K562 (cell line): ENCODE results near the gene FCGR2B.

Experiments
- CEBPB ChIP-seq: fragments of 450-650 bp; IDR thresholded peaks from 2 replicates; pipeline ENCODE4 v1.6.1; 2016; ENCODE audit warnings: missing genetic modification characterization, missing compliant biosample characterization
- HDAC8 ChIP-seq: fragments of 450-650 bp; IDR thresholded peaks from 2 replicates; pipeline ENCODE4 v1.6.1; 2016; ENCODE audit warnings: mild to moderate bottlenecking, missing genetic modification characterization, moderate library complexity, missing compliant biosample characterization
- LEF1 ChIP-seq: fragments of 450-650 bp; IDR thresholded peaks from 2 replicates; pipeline ENCODE4 v1.6.1; 2016; ENCODE audit warnings: mild to moderate bottlenecking
- TF ChIP-seq, protein P1 (sequence below), 3 experiments: IDR thresholded peaks in 2 of 3; conservative IDR thresholded peaks in 1 of 3; 2 replicates each; pipeline ENCODE4 v1.5.1; 2011 to 2012; ENCODE audit warnings: low read length in 3 of 3, mild to moderate bottlenecking in 3 of 3, control low read depth in 2 of 3, improper control_type of control experiment in 1 of 3, inconsistent platforms in 1 of 3, low read depth in 1 of 3, mixed read lengths in 1 of 3, moderate library complexity in 1 of 3; ENCODE audit not compliant: insufficient read depth in 2 of 3
- TF ChIP-seq, protein P2 (sequence below): fragments of 150-350 bp; conservative IDR thresholded peaks from 2 replicates; pipeline ENCODE4 v1.6.1; 2014; ENCODE audit warnings: low read length

DNA sequence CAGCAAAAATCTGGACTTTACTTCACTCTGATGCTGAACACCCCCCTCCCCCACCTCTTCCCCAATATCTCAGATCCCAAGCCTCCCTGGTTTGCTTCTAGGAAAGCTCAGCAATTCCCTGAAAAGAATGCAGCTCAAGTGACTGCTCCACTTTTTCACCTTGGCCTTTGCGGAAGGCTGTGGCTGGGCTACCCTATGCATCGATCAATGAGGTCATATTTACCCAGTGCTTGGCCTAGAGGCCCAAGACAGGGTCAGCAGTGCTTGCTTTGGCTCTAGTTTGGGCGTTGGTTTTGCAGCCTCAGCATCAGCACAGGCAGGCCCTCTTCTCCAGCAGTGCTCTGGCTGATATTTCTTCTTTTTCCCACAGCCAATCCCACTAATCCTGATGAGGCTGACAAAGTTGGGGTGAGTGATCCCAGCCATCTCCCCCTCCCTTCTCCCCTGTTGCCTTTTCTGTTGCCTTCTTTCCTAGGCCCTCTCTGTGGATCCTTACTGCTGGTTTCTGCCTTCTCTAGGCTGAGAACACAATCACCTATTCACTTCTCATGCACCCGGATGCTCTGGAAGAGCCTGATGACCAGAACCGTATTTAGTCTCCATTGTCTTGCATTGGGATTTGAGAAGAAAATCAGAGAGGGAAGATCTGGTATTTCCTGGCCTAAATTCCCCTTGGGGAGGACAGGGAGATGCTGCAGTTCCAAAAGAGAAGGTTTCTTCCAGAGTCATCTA is 14.2 kb downstream of the FCGR2B start:
- TF ChIP-seq, protein P1, sequence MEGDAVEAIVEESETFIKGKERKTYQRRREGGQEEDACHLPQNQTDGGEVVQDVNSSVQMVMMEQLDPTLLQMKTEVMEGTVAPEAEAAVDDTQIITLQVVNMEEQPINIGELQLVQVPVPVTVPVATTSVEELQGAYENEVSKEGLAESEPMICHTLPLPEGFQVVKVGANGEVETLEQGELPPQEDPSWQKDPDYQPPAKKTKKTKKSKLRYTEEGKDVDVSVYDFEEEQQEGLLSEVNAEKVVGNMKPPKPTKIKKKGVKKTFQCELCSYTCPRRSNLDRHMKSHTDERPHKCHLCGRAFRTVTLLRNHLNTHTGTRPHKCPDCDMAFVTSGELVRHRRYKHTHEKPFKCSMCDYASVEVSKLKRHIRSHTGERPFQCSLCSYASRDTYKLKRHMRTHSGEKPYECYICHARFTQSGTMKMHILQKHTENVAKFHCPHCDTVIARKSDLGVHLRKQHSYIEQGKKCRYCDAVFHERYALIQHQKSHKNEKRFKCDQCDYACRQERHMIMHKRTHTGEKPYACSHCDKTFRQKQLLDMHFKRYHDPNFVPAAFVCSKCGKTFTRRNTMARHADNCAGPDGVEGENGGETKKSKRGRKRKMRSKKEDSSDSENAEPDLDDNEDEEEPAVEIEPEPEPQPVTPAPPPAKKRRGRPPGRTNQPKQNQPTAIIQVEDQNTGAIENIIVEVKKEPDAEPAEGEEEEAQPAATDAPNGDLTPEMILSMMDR (IDR thresholded peaks at IDR 0.05 in 2 of 3, conservative IDR thresholded peaks at IDR 0.05 in 1 of 3; ENCODE audit: insufficient read depth in 2 of 3, low read depth in 1 of 3, low read length in 3 of 3): no peak
- TF ChIP-seq HDAC8 (tag): no peak
- TF ChIP-seq CEBPB: no peak
- TF ChIP-seq, protein P2, sequence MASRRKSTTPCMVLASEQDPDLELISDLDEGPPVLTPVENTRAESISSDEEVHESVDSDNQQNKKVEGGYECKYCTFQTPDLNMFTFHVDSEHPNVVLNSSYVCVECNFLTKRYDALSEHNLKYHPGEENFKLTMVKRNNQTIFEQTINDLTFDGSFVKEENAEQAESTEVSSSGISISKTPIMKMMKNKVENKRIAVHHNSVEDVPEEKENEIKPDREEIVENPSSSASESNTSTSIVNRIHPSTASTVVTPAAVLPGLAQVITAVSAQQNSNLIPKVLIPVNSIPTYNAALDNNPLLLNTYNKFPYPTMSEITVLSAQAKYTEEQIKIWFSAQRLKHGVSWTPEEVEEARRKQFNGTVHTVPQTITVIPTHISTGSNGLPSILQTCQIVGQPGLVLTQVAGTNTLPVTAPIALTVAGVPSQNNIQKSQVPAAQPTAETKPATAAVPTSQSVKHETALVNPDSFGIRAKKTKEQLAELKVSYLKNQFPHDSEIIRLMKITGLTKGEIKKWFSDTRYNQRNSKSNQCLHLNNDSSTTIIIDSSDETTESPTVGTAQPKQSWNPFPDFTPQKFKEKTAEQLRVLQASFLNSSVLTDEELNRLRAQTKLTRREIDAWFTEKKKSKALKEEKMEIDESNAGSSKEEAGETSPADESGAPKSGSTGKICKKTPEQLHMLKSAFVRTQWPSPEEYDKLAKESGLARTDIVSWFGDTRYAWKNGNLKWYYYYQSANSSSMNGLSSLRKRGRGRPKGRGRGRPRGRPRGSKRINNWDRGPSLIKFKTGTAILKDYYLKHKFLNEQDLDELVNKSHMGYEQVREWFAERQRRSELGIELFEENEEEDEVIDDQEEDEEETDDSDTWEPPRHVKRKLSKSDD: no peak
- no peak for TF ChIP-seq LEF1
